Activated naive CD8-positive, alpha-beta T cell (primary cell): ENCODE measurements around the gene DRC3.

Experiments
- H3K27ac Mint-ChIP-seq: one replicate; pipeline ENCODE4 v1.8.0; 2021; ENCODE audit warnings: mixed read lengths
- H3K27me3 Mint-ChIP-seq: one replicate; pipeline ENCODE4 v1.8.0; 2021; ENCODE audit warnings: mixed read lengths
- H3K36me3 Mint-ChIP-seq: one replicate; pipeline ENCODE4 v1.8.0; 2021; ENCODE audit warnings: mixed read lengths
- H3K4me1 Mint-ChIP-seq: one replicate; pipeline ENCODE4 v1.8.0; 2021; ENCODE audit warnings: low read depth, mixed read lengths
- H3K4me3 Mint-ChIP-seq: one replicate; pipeline ENCODE4 v1.8.0; 2021; ENCODE audit warnings: mild to moderate bottlenecking, mixed read lengths
- H3K9me3 Mint-ChIP-seq: one replicate; pipeline ENCODE4 v1.8.0; 2021; ENCODE audit warnings: low read depth, mixed read lengths

Gene DRC3

GRCh38 chr17:17971431-17972125 lies 1.1 kb upstream of the DRC3 start:
- Mint-ChIP-seq H3K27ac (peak overlapping the region; percentile 62), H3K4me3 (peak overlapping the region; percentile 87), H3K36me3 (no peaks in the 10 kb centered on the region), H3K27me3 (no peaks in the 10 kb centered on the region), H3K4me1 (peaks cover 51% of the 10 kb centered on the region), H3K9me3 (no peaks in the 10 kb centered on the region)

GRCh38 chr17:17972952-17973254 lies 241 bp downstream of the DRC3 start:
- H3K9me3 Mint-ChIP-seq, result no peaks in the 10 kb centered on the region
- peak overlapping the region; percentile 94 for H3K4me3 Mint-ChIP-seq
- H3K36me3 Mint-ChIP-seq, result no peaks in the 10 kb centered on the region
- H3K27ac Mint-ChIP-seq, result peak overlapping the region; percentile 79
- H3K27me3 Mint-ChIP-seq, result no peaks in the 10 kb centered on the region
- peaks cover 38% of the 10 kb centered on the region for H3K4me1 Mint-ChIP-seq

GRCh38 chr17:17975436-17975835 lies 2.8 kb downstream of the DRC3 start:
- Mint-ChIP-seq H3K27me3 (no peaks in the 10 kb centered on the region), H3K27ac (no peak overlapping the region), H3K36me3 (no peaks in the 10 kb centered on the region), H3K4me3 (no peak overlapping the region), H3K9me3 (no peaks in the 10 kb centered on the region), H3K4me1 (peaks cover 20% of the 10 kb centered on the region)

- Mint-ChIP-seq H3K27ac (no peak overlapping the region), H3K27me3 (no peaks in the 10 kb centered on the region), H3K36me3 (no peaks in the 10 kb centered on the region), H3K4me3 (no peak overlapping the region), H3K4me1 (peaks cover 9% of the 10 kb centered on the region), H3K9me3 (no peaks in the 10 kb centered on the region)
Measured at GRCh38 chr17:17976931-17977570, 4.4 kb downstream of the DRC3 start.

- no peaks in the 10 kb centered on the region for H3K36me3 Mint-ChIP-seq
- H3K4me1 Mint-ChIP-seq, result no peaks in the 10 kb centered on the region
- H3K4me3 Mint-ChIP-seq, result no peak overlapping the region
- no peak overlapping the region for H3K27ac Mint-ChIP-seq
- no peaks in the 10 kb centered on the region for H3K9me3 Mint-ChIP-seq
- no peaks in the 10 kb centered on the region for H3K27me3 Mint-ChIP-seq
Measured at GRCh38 chr17:17978481-17979424, 6.1 kb downstream of the DRC3 start.

GRCh38 chr17:17979778-17980177 lies 7.1 kb downstream of the DRC3 start:
- Mint-ChIP-seq H3K36me3 (no peaks in the 10 kb centered on the region), H3K4me3 (no peak overlapping the region), H3K27ac (no peak overlapping the region), H3K4me1 (no peaks in the 10 kb centered on the region), H3K9me3 (no peaks in the 10 kb centered on the region), H3K27me3 (no peaks in the 10 kb centered on the region)

- Mint-ChIP-seq H3K9me3 (no peaks in the 10 kb centered on the region), H3K27me3 (no peaks in the 10 kb centered on the region), H3K4me3 (no peak overlapping the region), H3K4me1 (no peaks in the 10 kb centered on the region), H3K27ac (no peak overlapping the region), H3K36me3 (no peaks in the 10 kb centered on the region)
Measured at GRCh38 chr17:17981330-17981729, 8.7 kb downstream of the DRC3 start.

GRCh38 chr17:17982801-17983200 lies 10.1 kb downstream of the DRC3 start:
- Mint-ChIP-seq H3K27ac (no peak overlapping the region), H3K4me3 (no peak overlapping the region), H3K4me1 (no peaks in the 10 kb centered on the region)

GRCh38 chr17:17983376-17983775 lies 10.7 kb downstream of the DRC3 start:
- Mint-ChIP-seq H3K27me3 (no peaks in the 10 kb centered on the region), H3K4me3 (no peak overlapping the region), H3K4me1 (no peaks in the 10 kb centered on the region), H3K36me3 (no peaks in the 10 kb centered on the region), H3K9me3 (no peaks in the 10 kb centered on the region), H3K27ac (no peak overlapping the region)

More at GRCh38 chr17:17982801-17983200, 10.1 kb downstream of the DRC3 start:
- no peaks in the 10 kb centered on the region for H3K9me3 Mint-ChIP-seq
- no peaks in the 10 kb centered on the region for H3K36me3 Mint-ChIP-seq
- H3K27me3 Mint-ChIP-seq, result no peaks in the 10 kb centered on the region

GRCh38 chr17:17983776-17984175 lies 11.1 kb downstream of the DRC3 start:
- Mint-ChIP-seq H3K4me3 (no peak overlapping the region), H3K27ac (no peak overlapping the region), H3K9me3 (no peaks in the 10 kb centered on the region), H3K4me1 (no peaks in the 10 kb centered on the region), H3K36me3 (no peaks in the 10 kb centered on the region), H3K27me3 (no peaks in the 10 kb centered on the region)

- no peaks in the 10 kb centered on the region for H3K9me3 Mint-ChIP-seq
- H3K4me1 Mint-ChIP-seq, result no peaks in the 10 kb centered on the region
- H3K36me3 Mint-ChIP-seq, result no peaks in the 10 kb centered on the region
- no peak overlapping the region for H3K4me3 Mint-ChIP-seq
- no peaks in the 10 kb centered on the region for H3K27me3 Mint-ChIP-seq
- no peak overlapping the region for H3K27ac Mint-ChIP-seq
Measured at GRCh38 chr17:17985153-17985552, 12.5 kb downstream of the DRC3 start.

- no peaks in the 10 kb centered on the region for H3K27me3 Mint-ChIP-seq
- no peaks in the 10 kb centered on the region for H3K36me3 Mint-ChIP-seq
- no peak overlapping the region for H3K4me3 Mint-ChIP-seq
- no peaks in the 10 kb centered on the region for H3K9me3 Mint-ChIP-seq
- no peaks in the 10 kb centered on the region for H3K4me1 Mint-ChIP-seq
- H3K27ac Mint-ChIP-seq, result no peak overlapping the region
Measured at GRCh38 chr17:17985555-17985954, 12.9 kb downstream of the DRC3 start.

GRCh38 chr17:17987187-17987896 lies 14.7 kb downstream of the DRC3 start:
- H3K27ac Mint-ChIP-seq, result no peak overlapping the region
- no peaks in the 10 kb centered on the region for H3K9me3 Mint-ChIP-seq
- H3K36me3 Mint-ChIP-seq, result no peaks in the 10 kb centered on the region
- H3K4me3 Mint-ChIP-seq, result no peak overlapping the region
- no peaks in the 10 kb centered on the region for H3K27me3 Mint-ChIP-seq
- H3K4me1 Mint-ChIP-seq, result peaks cover 2% of the 10 kb centered on the region

GRCh38 chr17:17987901-17988300 lies 15.2 kb downstream of the DRC3 start:
- Mint-ChIP-seq H3K9me3 (no peaks in the 10 kb centered on the region), H3K4me1 (peaks cover 2% of the 10 kb centered on the region), H3K27me3 (no peaks in the 10 kb centered on the region), H3K4me3 (no peak overlapping the region), H3K27ac (no peak overlapping the region), H3K36me3 (no peaks in the 10 kb centered on the region)
